Epithelial cell of esophagus (primary cell): ENCODE measurements around the gene CEP63.

Experiments
- DNase-seq: peaks from one replicate; pipeline ENCODE4 v3.0.0; 2010; ENCODE audit warnings: low read depth
- H3K4me3 ChIP-seq: 2 replicates; pipeline ENCODE4 v1.5.1; 2011; ENCODE audit warnings: mild to moderate bottlenecking, low read length, control low read depth
- TF ChIP-seq, protein P1 (sequence below): IDR thresholded peaks from 2 replicates; pipeline ENCODE4 v1.5.1; 2011; ENCODE audit warnings: low read depth, mild to moderate bottlenecking, low read length, control low read depth, inconsistent platforms; ENCODE audit not compliant: insufficient read depth; ENCODE audit errors: missing control alignments

Gene CEP63

DNA sequence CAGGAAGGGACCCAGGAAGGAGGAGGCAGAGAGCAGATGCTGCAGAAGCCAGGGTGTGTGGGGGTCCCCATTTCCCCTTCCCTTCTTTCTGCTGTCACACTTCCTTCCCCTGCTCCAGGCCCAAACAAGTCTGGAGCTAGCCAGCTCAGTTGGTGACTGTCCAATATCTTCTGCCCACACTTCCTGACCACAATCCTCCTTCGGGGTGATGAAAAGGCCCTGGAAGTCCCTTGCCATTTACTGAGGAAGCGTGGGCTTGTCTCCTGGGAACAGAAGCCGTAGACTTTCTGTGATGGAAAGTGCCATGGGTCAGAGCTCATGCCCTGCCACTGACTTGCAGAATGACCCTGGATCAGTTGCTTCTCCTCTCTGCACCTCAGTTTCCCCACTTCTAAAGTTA, 39.1 kb upstream of the CEP63 start:
- peak; percentile 59 for DNase-seq
- H3K4me3 ChIP-seq, result no peak overlapping the region
- TF ChIP-seq, protein P1, sequence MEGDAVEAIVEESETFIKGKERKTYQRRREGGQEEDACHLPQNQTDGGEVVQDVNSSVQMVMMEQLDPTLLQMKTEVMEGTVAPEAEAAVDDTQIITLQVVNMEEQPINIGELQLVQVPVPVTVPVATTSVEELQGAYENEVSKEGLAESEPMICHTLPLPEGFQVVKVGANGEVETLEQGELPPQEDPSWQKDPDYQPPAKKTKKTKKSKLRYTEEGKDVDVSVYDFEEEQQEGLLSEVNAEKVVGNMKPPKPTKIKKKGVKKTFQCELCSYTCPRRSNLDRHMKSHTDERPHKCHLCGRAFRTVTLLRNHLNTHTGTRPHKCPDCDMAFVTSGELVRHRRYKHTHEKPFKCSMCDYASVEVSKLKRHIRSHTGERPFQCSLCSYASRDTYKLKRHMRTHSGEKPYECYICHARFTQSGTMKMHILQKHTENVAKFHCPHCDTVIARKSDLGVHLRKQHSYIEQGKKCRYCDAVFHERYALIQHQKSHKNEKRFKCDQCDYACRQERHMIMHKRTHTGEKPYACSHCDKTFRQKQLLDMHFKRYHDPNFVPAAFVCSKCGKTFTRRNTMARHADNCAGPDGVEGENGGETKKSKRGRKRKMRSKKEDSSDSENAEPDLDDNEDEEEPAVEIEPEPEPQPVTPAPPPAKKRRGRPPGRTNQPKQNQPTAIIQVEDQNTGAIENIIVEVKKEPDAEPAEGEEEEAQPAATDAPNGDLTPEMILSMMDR, result no peak

DNA sequence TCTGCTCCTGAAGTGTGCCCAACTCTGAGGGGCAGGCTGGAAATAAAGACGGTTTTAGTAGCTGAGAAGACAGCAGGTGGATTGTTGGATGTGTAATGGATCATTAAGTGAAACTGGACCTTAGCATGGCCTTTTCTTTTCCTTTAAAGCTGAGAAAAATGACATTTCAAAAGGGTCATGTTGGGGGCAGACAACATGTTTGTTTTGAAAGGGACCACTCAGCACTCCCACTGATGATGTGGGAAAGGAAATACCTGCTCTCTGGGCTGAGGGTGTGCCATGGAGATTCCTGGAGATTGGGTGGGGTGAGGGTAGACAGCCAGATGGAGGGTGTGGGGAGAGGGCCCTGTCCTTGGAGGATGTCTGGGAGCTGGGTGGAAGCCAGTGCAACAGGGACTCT, 38.5 kb upstream of the CEP63 start:
- TF ChIP-seq, protein P1, result no peak
- H3K4me3 ChIP-seq, result no peak overlapping the region
- no peak for DNase-seq

DNA sequence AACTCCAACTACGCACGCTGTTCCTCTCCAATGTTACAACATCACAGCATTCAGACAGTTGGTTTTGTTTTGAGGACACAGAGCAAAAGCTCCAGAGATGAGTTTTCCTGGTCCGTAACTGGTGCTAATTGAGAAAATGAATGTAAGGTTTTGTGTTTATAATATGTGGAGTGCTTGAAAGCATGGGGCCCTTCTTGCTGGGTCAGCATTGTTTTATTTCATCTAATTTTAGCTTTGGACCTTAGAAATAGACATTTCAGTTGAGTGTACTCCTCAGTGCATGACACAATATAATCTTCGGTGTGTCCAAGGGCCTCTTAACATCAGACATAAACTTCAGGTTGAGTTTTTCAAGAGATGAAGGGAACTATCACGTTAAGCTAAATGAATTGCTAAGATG, 37.2 kb upstream of the CEP63 start:
- DNase-seq, result no peak
- H3K4me3 ChIP-seq, result no peak overlapping the region
- TF ChIP-seq, protein P1, result no peak

DNA sequence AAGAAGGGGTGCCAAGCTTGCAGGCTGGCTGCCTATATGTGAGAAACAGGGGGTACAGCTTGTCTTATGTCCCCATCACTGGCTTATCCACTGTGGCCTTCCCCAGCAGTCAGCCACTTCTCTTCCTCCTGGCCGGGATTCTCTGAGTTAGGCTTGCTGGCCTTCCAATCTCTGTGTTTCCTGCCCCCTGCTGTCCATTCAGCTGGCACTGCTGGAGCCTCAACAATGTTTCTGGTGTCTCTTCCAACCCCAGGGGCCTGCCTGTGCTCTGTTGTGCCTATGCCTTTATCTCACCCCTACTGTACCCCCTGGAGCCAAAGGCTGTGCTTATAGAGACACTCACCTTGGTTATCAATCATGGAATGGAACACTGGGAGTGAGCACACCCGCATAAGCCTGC, 36.6 kb upstream of the CEP63 start:
- TF ChIP-seq, protein P1, result peak; percentile 58
- H3K4me3 ChIP-seq, result no peak overlapping the region
- peak; percentile 76 for DNase-seq

DNA sequence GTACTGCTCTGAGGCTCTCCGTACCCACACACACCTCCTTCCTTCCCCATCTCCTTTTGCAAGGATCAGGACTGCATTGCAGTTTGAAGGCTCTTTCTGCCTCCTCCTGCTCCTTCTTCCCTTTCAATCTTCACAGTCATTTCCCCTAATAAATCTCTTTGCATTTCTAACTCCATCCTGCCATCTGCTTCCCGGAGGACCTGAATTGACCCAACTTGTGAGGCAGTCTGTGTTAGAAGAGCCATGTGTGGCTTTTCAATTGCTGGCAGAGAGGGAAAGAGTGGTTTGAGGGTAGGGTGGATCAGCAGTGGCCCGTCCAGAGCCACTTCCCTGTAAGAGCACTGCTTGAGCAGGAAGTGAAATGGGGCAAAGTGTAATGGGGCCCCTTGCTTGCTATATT, 35.9 kb upstream of the CEP63 start:
- no peak for DNase-seq
- TF ChIP-seq, protein P1, result no peak
- no peak overlapping the region for H3K4me3 ChIP-seq

DNA sequence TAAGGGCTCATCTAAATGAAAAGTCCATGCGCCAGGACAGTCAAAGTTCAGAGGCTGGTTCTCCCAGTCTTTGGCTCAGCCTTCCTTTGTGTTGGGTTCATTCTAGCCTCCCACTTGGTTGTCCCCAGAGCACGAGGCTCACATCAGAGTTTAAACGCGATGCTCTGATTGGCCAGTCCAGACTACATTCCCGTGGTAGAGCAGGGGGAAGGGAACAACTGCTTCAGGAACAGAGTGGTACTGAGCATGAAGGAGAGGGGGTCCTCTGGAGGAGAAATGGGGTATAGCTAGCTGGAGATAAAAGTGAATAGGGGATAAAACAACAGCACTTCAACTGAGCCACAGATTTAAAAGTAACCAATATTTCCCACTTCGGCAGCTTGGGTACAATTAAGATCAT, 32.2 kb upstream of the CEP63 start:
- no peak for DNase-seq
- TF ChIP-seq, protein P1, result peak; percentile 20
- H3K4me3 ChIP-seq, result no peak overlapping the region

DNA sequence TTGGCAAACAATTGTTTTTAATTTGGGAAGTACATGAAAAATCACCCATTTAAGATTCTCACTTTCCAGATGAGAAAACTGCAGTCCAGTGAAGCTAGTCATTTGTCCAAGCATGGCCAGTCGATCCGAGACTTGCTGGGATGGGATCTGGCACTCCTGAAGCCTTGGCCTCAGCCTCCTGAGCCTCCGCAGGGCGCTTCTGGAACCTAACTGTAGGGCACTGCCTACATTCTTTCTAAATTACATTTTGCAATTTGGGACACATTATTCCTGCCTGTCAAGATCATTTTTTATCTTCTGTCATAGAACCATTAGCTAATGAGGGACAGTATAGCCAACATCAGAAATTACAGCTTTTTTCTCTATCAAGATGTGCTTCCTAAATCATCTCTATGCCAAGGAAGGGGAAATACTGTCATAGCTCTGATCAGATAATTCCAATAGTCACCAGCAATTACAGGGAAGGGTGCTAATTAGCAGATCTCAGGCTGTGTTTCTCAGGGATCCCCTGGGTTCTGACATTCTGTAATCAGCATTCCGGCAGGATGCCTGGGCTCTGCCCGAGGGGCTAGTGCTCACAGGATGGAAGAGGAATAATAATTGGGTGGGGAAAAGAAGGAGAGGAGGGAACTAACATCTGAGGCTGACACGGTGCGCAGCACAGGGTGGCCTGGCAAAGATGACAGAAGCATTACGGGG, 28.3 kb upstream of the CEP63 start:
- no peak overlapping the region for H3K4me3 ChIP-seq
- no peak for DNase-seq
- TF ChIP-seq, protein P1, result no peak
